Gastroesophageal sphincter (tissue), 4 donors: Measurements from ENCODE around the gene MTG1. TPM values are rescaled to one million over a fixed set of nuclear protein-coding genes. Genes with fewer than 3 reads are reported as not detected.

ENCODE experiments used
- ATAC-seq: fragments of 150-250 bp; one replicate; pipeline ENCODE4 v1.9.1; 2016; ENCODE audit warnings: mild to moderate bottlenecking, moderate library complexity
- H3K27ac ChIP-seq, 4 donors: fragments of 200-600 bp; sonication (generic) in 3 of 4; 1 replicate in 3 of 4; 2 replicates in 1 of 4; pipeline ENCODE4 v1.5.1; 2016 to 2019
- H3K27me3 ChIP-seq: fragments of 200-600 bp; sonication (generic); one replicate; pipeline ENCODE4 v1.5.1; 2019
- H3K36me3 ChIP-seq, 2 donors: fragments of 200-600 bp; sonication (generic); one replicate each; pipeline ENCODE4 v1.5.1; 2019; ENCODE audit warnings: control low read depth in 1 of 2
- H3K4me1 ChIP-seq, 3 donors: fragments of 200-600 bp; sonication (generic); 1 replicate in 2 of 3; 2 replicates in 1 of 3; pipeline ENCODE4 v1.5.1; 2016 to 2019; ENCODE audit warnings: control low read depth in 2 of 3
- H3K4me3 ChIP-seq, 2 donors: fragments of 200-600 bp; sonication (generic); one replicate each; pipeline ENCODE4 v1.5.1; 2019; ENCODE audit warnings: mild to moderate bottlenecking in 1 of 2, moderate library complexity in 1 of 2
- H3K9me3 ChIP-seq, 3 donors: fragments of 200-600 bp; sonication (generic); one replicate each; pipeline ENCODE4 v1.5.1; 2017 to 2019; ENCODE audit warnings: control low read depth in 2 of 3
- CTCF ChIP-seq, 4 experiments: fragments of 200-600 bp in 2 of 4; fragments of 450-650 bp in 2 of 4; sonication (generic) in 1 of 4; IDR thresholded peaks; one replicate each; pipeline ENCODE4 v1.5.1; 2017 to 2019; ENCODE audit warnings: antibody characterized with exemption in 4 of 4, mild to moderate bottlenecking in 2 of 4, moderate library complexity in 2 of 4
- EP300 ChIP-seq: sonication (generic); formaldehyde crosslinking; IDR thresholded peaks from one replicate; pipeline ENCODE4 v1.6.1; 2017; ENCODE audit warnings: antibody characterized with exemption, mild to moderate bottlenecking
- POLR2A ChIP-seq, 2 donors: fragments of 450-650 bp; IDR thresholded peaks; one replicate each; pipeline ENCODE4 v1.6.1; 2017; ENCODE audit warnings: antibody characterized with exemption in 2 of 2, mild to moderate bottlenecking in 2 of 2, moderate library complexity in 1 of 2
- POLR2AphosphoS5 ChIP-seq: sonication (generic); formaldehyde crosslinking; IDR thresholded peaks from one replicate; pipeline ENCODE4 v1.6.1; 2017; ENCODE audit warnings: antibody characterized with exemption
- WGBS, 2 donors: methylation state at CpG; one replicate each; pipeline ENCODE4 v1.1.5; 2018; ENCODE audit warnings: low coverage in 1 of 2; 5-methylcytosine and 5-hydroxymethylcytosine counted together
- total RNA-seq, 4 donors: library from RNA; depleted of rRNA; stranded (reverse); fragments of >200 nt; gene quantifications; one replicate each; pipeline ENCODE4 v1.1.0, GENCODE V29; 2016

MTG1 gene
- total RNA-seq, 4 donors from 2014 or later, result 13.2 to 25.9 (median 18.4) TPM

- Histone ChIP-seq H3K9me3 (no peaks in the 10 kb centered on the region), H3K27ac (no peak overlapping the region), H3K4me3 (no peak overlapping the region), H3K4me1 (no peaks in the 10 kb centered on the region), H3K27me3 (no peaks in the 10 kb centered on the region), H3K36me3 (peaks cover 0 to 97% of the 10 kb centered on the region in 2 donors)
- no peak for ATAC-seq
- 67 to 91% methylated on average over 6 to 14 of the region's 16 CpGs for WGBS, 2 donors
- TF ChIP-seq POLR2A (IDR thresholded peaks at IDR 0.05) (no peak), CTCF (IDR thresholded peaks at IDR 0.05) (no peak), POLR2AphosphoS5 (no peak), EP300 (no peak)
Measured at GRCh38 chr10:133403359-133403758, 9.4 kb downstream of the MTG1 start.

GRCh38 chr10:133403784-133404183 lies 9.8 kb downstream of the MTG1 start:
- 89 to 90% methylated on average over 5 of the region's 5 CpGs for WGBS, 2 donors
- TF ChIP-seq EP300 (no peak), POLR2A (IDR thresholded peaks at IDR 0.05) (no peak), CTCF (IDR thresholded peaks at IDR 0.05) (no peak), POLR2AphosphoS5 (no peak)
- Histone ChIP-seq H3K27me3 (no peaks in the 10 kb centered on the region), H3K4me3 (no peak overlapping the region), H3K9me3 (no peaks in the 10 kb centered on the region), H3K4me1 (no peaks in the 10 kb centered on the region), H3K27ac (no peak overlapping the region), H3K36me3 (peaks cover 0 to 97% of the 10 kb centered on the region in 2 donors)
- no peak for ATAC-seq

GRCh38 chr10:133405272-133405671 lies 11.3 kb downstream of the MTG1 start:
- Histone ChIP-seq H3K27ac (no peak overlapping the region), H3K9me3 (peaks cover 0 to 3% (median 0%) of the 10 kb centered on the region in 3 donors), H3K4me1 (no peaks in the 10 kb centered on the region), H3K36me3 (peaks cover 0 to 97% of the 10 kb centered on the region in 2 donors), H3K27me3 (no peaks in the 10 kb centered on the region), H3K4me3 (no peak overlapping the region)
- no peak for ATAC-seq
- TF ChIP-seq CTCF (IDR thresholded peaks at IDR 0.05) (no peak), POLR2AphosphoS5 (no peak), POLR2A (IDR thresholded peaks at IDR 0.05) (no peak), EP300 (no peak)
- WGBS, 2 donors, result 59% methylated on average over 2 of the region's 2 CpGs

- H3K4me1 ChIP-seq, result no peaks in the 10 kb centered on the region
- no peak for ATAC-seq
- H3K9me3 ChIP-seq, result peaks cover 0 to 10% (median 0%) of the 10 kb centered on the region in 3 donors
- H3K36me3 ChIP-seq, result peaks cover 0 to 97% of the 10 kb centered on the region in 2 donors
- no peak overlapping the region for H3K4me3 ChIP-seq
- TF ChIP-seq POLR2AphosphoS5, result no peak
- no peak for TF ChIP-seq CTCF (IDR thresholded peaks at IDR 0.05)
- no peaks in the 10 kb centered on the region for H3K27me3 ChIP-seq
- WGBS, 2 donors, result 94 to 97% methylated on average over 3 to 8 of the region's 8 CpGs
- no peak overlapping the region for H3K27ac ChIP-seq
Measured at GRCh38 chr10:133405844-133406527, 12.0 kb downstream of the MTG1 start.
